Keratinocyte (primary cell): ENCODE measurements around the gene TTC9. TPM values are rescaled to one million over a fixed set of nuclear protein-coding genes. Genes with fewer than 3 reads are reported as not detected.

Experiments
- DNase-seq: peaks from one replicate; pipeline ENCODE4 v3.0.0-alpha.2; 2011; ENCODE audit warnings: low read depth, missing footprints, low spot score
- FAIRE-seq: peaks from 2 replicates; lab custom pipeline; 2011; peaks lifted over from hg19 to GRCh38; lab: Jason Lieb, UNC
- H2AFZ ChIP-seq: 2 replicates; pipeline ENCODE4 v1.6.0; 2012; ENCODE audit warnings: low read length, control low read depth, inconsistent platforms; ENCODE audit not compliant: control insufficient read depth
- H3K27ac ChIP-seq: 2 replicates; pipeline ENCODE4 v1.5.1; 2011; ENCODE audit warnings: low read length; ENCODE audit not compliant: control insufficient read depth, insufficient read depth
- H3K27me3 ChIP-seq: 3 replicates; pipeline ENCODE4 v1.6.0; 2011; ENCODE audit warnings: low read length; ENCODE audit not compliant: control insufficient read depth, insufficient read depth; ENCODE audit errors: extremely low read depth
- H3K36me3 ChIP-seq, 2 experiments: 2 replicates in 1 of 2; 3 replicates in 1 of 2; pipeline ENCODE4 v1.5.1; 2011; ENCODE audit warnings: low read length in 2 of 2, mild to moderate bottlenecking in 1 of 2; ENCODE audit not compliant: control insufficient read depth in 2 of 2, insufficient read depth in 2 of 2; ENCODE audit errors: extremely low read depth in 1 of 2
- H3K4me1 ChIP-seq: 3 replicates; pipeline ENCODE4 v1.5.1; 2011; ENCODE audit warnings: low read length; ENCODE audit not compliant: control insufficient read depth, insufficient read depth; ENCODE audit errors: extremely low read depth
- H3K4me2 ChIP-seq: 3 replicates; pipeline ENCODE4 v1.6.0; 2011; ENCODE audit warnings: low read depth, low read length; ENCODE audit not compliant: control insufficient read depth, insufficient read depth; ENCODE audit errors: extremely low read depth
- H3K4me3 ChIP-seq, 3 experiments: fragments of 200-600 bp in 1 of 3; sonication (generic) in 1 of 3; 2 replicates in 2 of 3; 3 replicates in 1 of 3; pipeline ENCODE4 v1.5.1; 2011 to 2016; ENCODE audit warnings: low read length in 3 of 3, mild to moderate bottlenecking in 3 of 3, control low read depth in 2 of 3, inconsistent platforms in 1 of 3, low read depth in 1 of 3, mixed read lengths in 1 of 3, mixed run types in 1 of 3, moderate library complexity in 1 of 3; ENCODE audit not compliant: control insufficient read depth in 2 of 3, insufficient read depth in 2 of 3; ENCODE audit errors: extremely low read depth in 1 of 3
- H3K79me2 ChIP-seq: 2 replicates; pipeline ENCODE4 v1.6.0; 2012; ENCODE audit warnings: low read length; ENCODE audit not compliant: control insufficient read depth, insufficient read depth
- H3K9ac ChIP-seq: 3 replicates; pipeline ENCODE4 v1.6.0; 2011; ENCODE audit warnings: low read length; ENCODE audit not compliant: control insufficient read depth, insufficient read depth; ENCODE audit errors: extremely low read depth
- H3K9me1 ChIP-seq: 3 replicates; pipeline ENCODE4 v1.6.0; 2011; ENCODE audit warnings: low read length; ENCODE audit not compliant: control insufficient read depth, insufficient read depth; ENCODE audit errors: extremely low read depth
- H3K9me3 ChIP-seq: 2 replicates; pipeline ENCODE4 v1.5.1; 2012; ENCODE audit warnings: low read depth, low read length; ENCODE audit not compliant: control insufficient read depth
- H4K20me1 ChIP-seq: 3 replicates; pipeline ENCODE4 v1.6.0; 2011; ENCODE audit warnings: low read length; ENCODE audit not compliant: control insufficient read depth, insufficient read depth; ENCODE audit errors: extremely low read depth
- EZH2 ChIP-seq: IDR thresholded peaks from one replicate; pipeline ENCODE4 v1.6.1; 2012; ENCODE audit warnings: inconsistent platforms, mild to moderate bottlenecking, low read length, moderate library complexity
- dilution Hi-C: fragments of 300-500 bp; cut with MboI; formaldehyde crosslinking; loops from one replicate; pipeline ENCODE4 v1.7.0; 2020; ENCODE audit warnings: low sequenced_read_pairs; ENCODE audit not compliant: extremely low pct_ligation_motif_present
- polyA plus RNA-seq, 5 experiments: library from polyadenylated mRNA; depleted of rRNA in 3 of 5; stranded (reverse) in 3 of 5; stranded (forward) in 1 of 5; unstranded in 1 of 5; fragments of >200 nt; gene quantifications; 1 replicate in 1 of 5; 2 replicates in 3 of 5; 3 replicates in 1 of 5; pipeline versions ENCODE4 v1.2.1 to v1.2.3, GENCODE V29; 2011 to 2012; ENCODE audit warnings: missing spikeins in 2 of 5, low read depth in 1 of 5, low replicate concordance in 1 of 5
- TF ChIP-seq, protein P1 (sequence below), 3 experiments: IDR thresholded peaks in 1 of 3; conservative IDR thresholded peaks in 1 of 3; optimal IDR thresholded peaks in 1 of 3; 2 replicates in 2 of 3; 3 replicates in 1 of 3; pipeline versions ENCODE3 to v1.5.1; 2011; ENCODE audit warnings: low read length in 3 of 3, mild to moderate bottlenecking in 3 of 3, moderate library complexity in 2 of 3, control low read depth in 1 of 3, inconsistent platforms in 1 of 3; ENCODE audit not compliant: insufficient read depth in 2 of 3; ENCODE audit errors: extremely low read depth in 1 of 3

TTC9 gene
- polyA plus RNA-seq, 1 donor (not counting 4 experiments of a cell fraction or from before 2014, with no cell fraction given): 0.59 TPM

DNA sequence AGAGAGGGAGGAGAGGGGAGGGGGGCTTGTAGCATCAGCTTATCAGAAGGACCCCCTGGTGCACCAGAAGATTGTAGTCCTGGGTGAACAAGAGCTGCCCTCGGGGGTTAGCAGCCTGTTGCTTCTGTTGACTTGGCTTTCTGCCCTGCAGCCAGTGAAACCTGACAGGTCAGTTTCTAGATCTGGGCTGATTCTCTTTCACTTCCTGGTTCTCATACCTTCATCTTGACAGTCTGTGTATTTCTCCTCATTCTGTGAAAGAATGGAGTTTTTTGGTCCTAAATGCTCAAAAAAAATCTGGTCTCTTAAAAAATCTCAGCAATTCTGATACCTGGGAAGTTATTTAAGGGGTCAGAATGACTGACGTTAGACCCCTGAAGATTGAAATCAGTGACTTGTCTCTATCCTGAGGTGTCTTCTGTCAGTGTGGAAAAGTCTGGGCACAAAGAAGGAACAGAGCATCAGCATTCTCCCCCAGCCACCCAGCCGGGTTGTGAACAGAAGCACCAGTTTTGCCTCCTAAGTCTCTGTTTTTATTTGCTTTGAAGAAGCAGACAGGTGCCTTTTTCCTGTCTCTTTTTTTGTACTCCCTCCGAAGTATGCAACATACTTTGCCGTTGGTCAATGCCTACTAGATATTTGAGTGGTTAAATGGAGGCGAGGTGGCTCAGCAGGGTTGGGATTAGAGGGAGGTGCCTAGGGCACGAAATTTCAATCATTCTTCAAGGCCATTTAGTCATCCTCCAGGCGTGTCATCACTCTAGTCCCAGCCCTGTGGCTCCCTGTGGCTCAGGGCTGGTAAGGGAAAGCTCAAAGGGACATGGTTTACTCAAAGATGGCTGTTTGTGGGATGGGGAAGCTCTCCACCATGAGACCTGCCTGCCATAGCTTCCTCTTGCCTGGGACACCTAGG lies 24.0 kb downstream of the TTC9 start:
- Histone ChIP-seq H3K9me1 (no peaks in the 10 kb centered on the region), H3K4me2 (peak overlapping the region; percentile 54), H3K9ac (no peak overlapping the region), H3K79me2 (no peaks in the 10 kb centered on the region), H3K36me3 (no peaks in the 10 kb centered on the region), H3K9me3 (no peaks in the 10 kb centered on the region), H3K27ac (no peak overlapping the region), H2AFZ (peak overlapping the region; percentile 57), H4K20me1 (no peaks in the 10 kb centered on the region), H3K4me1 (peaks cover 31% of the 10 kb centered on the region), H3K27me3 (no peaks in the 10 kb centered on the region), H3K4me3 (no peak overlapping the region)
- TF ChIP-seq, protein P1, sequence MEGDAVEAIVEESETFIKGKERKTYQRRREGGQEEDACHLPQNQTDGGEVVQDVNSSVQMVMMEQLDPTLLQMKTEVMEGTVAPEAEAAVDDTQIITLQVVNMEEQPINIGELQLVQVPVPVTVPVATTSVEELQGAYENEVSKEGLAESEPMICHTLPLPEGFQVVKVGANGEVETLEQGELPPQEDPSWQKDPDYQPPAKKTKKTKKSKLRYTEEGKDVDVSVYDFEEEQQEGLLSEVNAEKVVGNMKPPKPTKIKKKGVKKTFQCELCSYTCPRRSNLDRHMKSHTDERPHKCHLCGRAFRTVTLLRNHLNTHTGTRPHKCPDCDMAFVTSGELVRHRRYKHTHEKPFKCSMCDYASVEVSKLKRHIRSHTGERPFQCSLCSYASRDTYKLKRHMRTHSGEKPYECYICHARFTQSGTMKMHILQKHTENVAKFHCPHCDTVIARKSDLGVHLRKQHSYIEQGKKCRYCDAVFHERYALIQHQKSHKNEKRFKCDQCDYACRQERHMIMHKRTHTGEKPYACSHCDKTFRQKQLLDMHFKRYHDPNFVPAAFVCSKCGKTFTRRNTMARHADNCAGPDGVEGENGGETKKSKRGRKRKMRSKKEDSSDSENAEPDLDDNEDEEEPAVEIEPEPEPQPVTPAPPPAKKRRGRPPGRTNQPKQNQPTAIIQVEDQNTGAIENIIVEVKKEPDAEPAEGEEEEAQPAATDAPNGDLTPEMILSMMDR (optimal IDR thresholded peaks at IDR 0.05 in 1 of 3, IDR thresholded peaks at IDR 0.05 in 1 of 3, conservative IDR thresholded peaks at IDR 0.05 in 1 of 3; ENCODE audit: extremely low read depth in 1 of 3, insufficient read depth in 2 of 3, low read length in 3 of 3): no peak
- TF ChIP-seq EZH2: no peak
- dilution Hi-C loops: no loop called here
- no peak for DNase-seq
- peak; percentile 70 for FAIRE-seq

DNA sequence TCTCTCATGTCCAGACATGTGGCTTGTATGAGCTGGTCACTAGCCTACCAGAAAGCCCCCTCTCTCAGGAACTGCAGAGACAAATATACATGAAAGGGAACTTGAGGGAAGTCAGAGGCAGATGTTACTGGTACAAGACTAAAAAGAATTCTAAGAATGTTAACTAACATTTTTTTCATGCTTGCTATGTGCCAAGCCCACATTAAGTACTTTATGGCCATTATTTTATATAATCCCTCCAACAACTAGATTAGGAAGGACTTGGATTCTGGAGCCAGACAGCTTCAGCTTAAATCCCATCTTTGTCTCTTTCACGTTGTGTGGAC lies 24.6 kb downstream of the TTC9 start:
- H3K4me3 ChIP-seq: no peak overlapping the region
- FAIRE-seq: no peak
- no peaks in the 10 kb centered on the region for H4K20me1 ChIP-seq
- peak overlapping the region; percentile 54 for H3K4me2 ChIP-seq
- no peak overlapping the region for H3K9ac ChIP-seq
- peaks cover 31% of the 10 kb centered on the region for H3K4me1 ChIP-seq
- H3K79me2 ChIP-seq: no peaks in the 10 kb centered on the region
- no peaks in the 10 kb centered on the region for H3K9me3 ChIP-seq
- TF ChIP-seq EZH2: no peak
- TF ChIP-seq, protein P1 (optimal IDR thresholded peaks at IDR 0.05 in 1 of 3, IDR thresholded peaks at IDR 0.05 in 1 of 3, conservative IDR thresholded peaks at IDR 0.05 in 1 of 3; ENCODE audit: extremely low read depth in 1 of 3, insufficient read depth in 2 of 3, low read length in 3 of 3): no peak
- H2AFZ ChIP-seq: peak overlapping the region; percentile 57
- dilution Hi-C loops: no loop called here
- H3K36me3 ChIP-seq: no peaks in the 10 kb centered on the region
- H3K27ac ChIP-seq: no peak overlapping the region
- DNase-seq: no peak
- H3K9me1 ChIP-seq: no peaks in the 10 kb centered on the region
- H3K27me3 ChIP-seq: no peaks in the 10 kb centered on the region
